Effector memory CD8-positive, alpha-beta T cell (primary cell): Measurements from ENCODE around the gene ATF7IP2.
A peak's percentile ranks its signal among the peaks of the same experiment; 100 is the strongest.

Experiments
- ATAC-seq: fragments of 150-1000 bp; cut with Tn5 transposase; replicated peaks from 2 replicates; pipeline ENCODE4 v1.10.0; 2021; ENCODE audit warnings: mild to moderate bottlenecking, moderate library complexity
- DNase-seq, 3 experiments: peaks; one replicate each; pipeline ENCODE4 v3.0.0; 2021
- H3K27ac Mint-ChIP-seq, 2 donors: one replicate each; pipeline ENCODE4 v1.8.0; 2022; ENCODE audit warnings: mild to moderate bottlenecking in 2 of 2, mixed read lengths in 2 of 2, moderate library complexity in 2 of 2
- H3K27me3 Mint-ChIP-seq, 2 donors: one replicate each; pipeline ENCODE4 v1.8.0; 2022; ENCODE audit warnings: mixed read lengths in 2 of 2
- H3K36me3 Mint-ChIP-seq: one replicate; pipeline ENCODE4 v1.8.0; 2022; ENCODE audit warnings: mild to moderate bottlenecking, moderate library complexity, mixed read lengths; ENCODE audit not compliant: insufficient read depth
- H3K4me1 Mint-ChIP-seq, 2 donors: one replicate each; pipeline ENCODE4 v1.8.0; 2022; ENCODE audit warnings: low read depth in 2 of 2, mixed read lengths in 2 of 2
- H3K4me3 Mint-ChIP-seq, 2 donors: one replicate each; pipeline ENCODE4 v1.8.0; 2022; ENCODE audit warnings: mild to moderate bottlenecking in 2 of 2, mixed read lengths in 2 of 2, moderate library complexity in 2 of 2
- H3K9me3 Mint-ChIP-seq, 2 donors: one replicate each; pipeline ENCODE4 v1.8.0; 2022; ENCODE audit warnings: mixed read lengths in 2 of 2

The ATF7IP2 gene

DNA sequence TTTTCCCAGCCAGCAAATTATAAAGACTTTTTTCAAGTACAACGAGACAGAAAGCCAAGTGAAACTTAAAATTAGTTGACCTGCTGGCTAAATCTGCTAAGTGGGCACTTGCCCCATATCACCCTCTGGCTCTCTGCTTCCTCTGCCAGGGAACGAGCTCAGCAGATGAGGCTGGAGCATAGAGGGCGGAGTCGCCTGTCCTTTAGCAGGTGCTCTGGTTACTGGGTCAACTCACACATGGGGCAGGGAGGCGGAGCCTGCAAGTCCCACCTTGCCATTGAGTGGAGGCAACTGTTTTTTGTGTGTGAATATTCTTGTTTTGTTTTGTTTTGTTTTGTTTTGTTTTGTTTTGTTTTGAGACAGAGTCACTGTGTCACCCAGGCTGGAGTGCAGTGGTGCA lies 132.0 kb downstream of the ATF7IP2 start:
- no peak for DNase-seq
- no peaks in the 10 kb centered on the region for H3K9me3 Mint-ChIP-seq
- no peak overlapping the region for H3K27ac Mint-ChIP-seq
- peaks cover 0 to 1% of the 10 kb centered on the region in 2 donors for H3K4me1 Mint-ChIP-seq
- ATAC-seq: no peak
- H3K27me3 Mint-ChIP-seq: peaks cover 13 to 15% of the 10 kb centered on the region in 2 donors
- H3K36me3 Mint-ChIP-seq: no peaks in the 10 kb centered on the region
- no peak overlapping the region for H3K4me3 Mint-ChIP-seq

DNA sequence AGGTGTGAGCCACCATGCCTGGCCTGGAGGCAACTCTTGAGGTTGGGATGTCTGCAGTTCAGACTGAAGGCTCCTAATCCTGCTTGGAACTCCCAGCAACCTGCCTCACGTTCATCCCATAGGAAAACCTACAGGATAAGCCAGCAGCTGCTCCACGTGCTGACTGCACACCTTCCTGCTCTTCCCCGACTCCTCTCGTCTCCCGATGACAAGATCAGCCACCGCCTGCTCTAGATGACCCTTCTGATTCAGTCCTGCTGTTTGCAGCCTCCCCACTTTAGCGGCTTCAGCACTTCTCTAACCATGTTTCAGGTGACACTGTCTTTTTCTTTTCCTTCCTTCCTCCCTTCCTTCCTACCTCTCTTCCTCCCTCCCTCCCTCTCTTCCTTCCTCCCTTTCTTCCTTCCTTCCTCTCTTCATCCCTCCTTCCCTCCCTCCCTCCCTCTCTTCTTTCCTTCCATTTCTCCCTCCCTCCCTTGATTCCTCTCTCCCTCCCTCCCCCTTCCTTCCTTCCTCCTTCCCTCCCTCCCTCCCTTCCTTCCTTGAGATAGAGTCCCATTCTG lies 132.7 kb downstream of the ATF7IP2 start:
- H3K9me3 Mint-ChIP-seq: no peaks in the 10 kb centered on the region
- no peak overlapping the region for H3K4me3 Mint-ChIP-seq
- peaks cover 0 to 1% of the 10 kb centered on the region in 2 donors for H3K4me1 Mint-ChIP-seq
- H3K27me3 Mint-ChIP-seq: peaks cover 13 to 15% of the 10 kb centered on the region in 2 donors
- no peaks in the 10 kb centered on the region for H3K36me3 Mint-ChIP-seq
- no peak overlapping the region for H3K27ac Mint-ChIP-seq
- ATAC-seq: no peak
- DNase-seq: no peak

DNA sequence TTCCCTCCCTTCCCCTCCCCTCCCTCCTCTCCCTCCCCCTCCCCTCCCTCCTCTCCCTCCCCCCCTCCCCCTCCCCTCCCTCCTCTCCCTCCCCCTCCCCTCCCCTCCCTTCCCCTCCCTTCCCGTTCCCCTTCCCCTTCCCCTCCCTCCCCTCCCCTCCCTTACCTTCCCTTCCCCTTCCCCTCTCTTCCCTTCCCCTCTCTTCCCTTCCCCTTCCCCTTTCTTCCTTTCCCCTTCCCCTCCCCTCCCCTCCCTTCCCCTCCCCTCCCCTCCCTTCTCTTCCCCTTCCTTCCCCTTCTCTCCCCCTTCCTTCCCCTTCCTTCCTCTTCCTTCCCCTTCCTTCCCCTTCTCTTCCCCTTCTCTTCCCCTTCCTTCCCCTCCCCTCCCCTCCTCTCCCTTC lies 133.4 kb downstream of the ATF7IP2 start:
- Mint-ChIP-seq H3K36me3 (no peaks in the 10 kb centered on the region), H3K4me3 (no peak overlapping the region), H3K27ac (no peak overlapping the region), H3K27me3 (peaks cover 13 to 15% of the 10 kb centered on the region in 2 donors), H3K9me3 (no peaks in the 10 kb centered on the region), H3K4me1 (peaks cover 0 to 1% of the 10 kb centered on the region in 2 donors)
- no peak for ATAC-seq
- DNase-seq: no peak

DNA sequence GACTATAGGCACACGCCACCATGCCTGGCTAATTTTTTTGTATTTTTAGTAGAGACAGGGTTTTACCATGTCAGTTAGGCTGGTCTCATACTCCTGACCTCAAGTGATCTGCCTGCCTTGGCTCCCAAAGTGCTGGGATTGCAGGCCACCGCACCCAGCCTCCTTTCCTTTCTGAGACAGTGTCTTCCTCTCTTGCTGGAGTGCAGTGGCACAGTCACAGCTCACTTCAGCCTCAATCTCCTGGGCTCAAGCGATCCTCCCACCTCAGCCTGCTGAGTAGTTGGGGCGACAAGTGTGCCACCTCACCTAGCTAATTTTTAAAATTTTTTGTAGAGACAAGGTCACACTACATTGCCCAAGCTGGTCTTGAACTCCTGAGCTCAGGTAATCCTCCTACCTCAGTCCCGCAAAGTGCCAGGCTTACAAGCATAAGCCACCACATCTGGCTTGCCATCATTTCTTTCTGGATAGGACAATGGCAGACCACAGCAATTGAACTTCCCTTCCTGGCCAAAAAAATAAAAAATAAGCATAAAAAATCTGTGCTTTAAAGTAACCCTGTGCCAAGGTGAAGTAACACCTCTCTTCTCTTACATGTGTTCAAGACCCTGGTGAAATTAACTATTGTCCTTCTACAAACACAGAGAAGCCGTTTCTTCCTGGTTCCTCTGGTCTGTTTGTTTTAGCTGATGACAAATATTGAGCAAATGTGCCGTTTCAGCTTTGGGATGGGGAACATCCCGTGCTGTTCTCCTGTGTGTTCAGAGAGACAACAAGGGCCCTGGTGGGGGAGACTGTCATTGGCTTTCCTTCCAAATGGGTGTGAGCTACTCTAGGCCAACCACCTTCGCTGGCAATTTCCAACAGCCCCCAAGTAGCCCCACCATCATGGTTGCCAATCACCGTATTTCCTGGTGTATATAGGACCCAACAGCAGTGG lies 134.3 kb downstream of the ATF7IP2 start:
- DNase-seq (no peak), ATAC-seq (no peak)
- Mint-ChIP-seq H3K9me3 (no peaks in the 10 kb centered on the region), H3K4me1 (peaks cover 0 to 1% of the 10 kb centered on the region in 2 donors), H3K36me3 (no peaks in the 10 kb centered on the region), H3K4me3 (no peak overlapping the region), H3K27me3 (peaks cover 13 to 15% of the 10 kb centered on the region in 2 donors), H3K27ac (no peak overlapping the region)

DNA sequence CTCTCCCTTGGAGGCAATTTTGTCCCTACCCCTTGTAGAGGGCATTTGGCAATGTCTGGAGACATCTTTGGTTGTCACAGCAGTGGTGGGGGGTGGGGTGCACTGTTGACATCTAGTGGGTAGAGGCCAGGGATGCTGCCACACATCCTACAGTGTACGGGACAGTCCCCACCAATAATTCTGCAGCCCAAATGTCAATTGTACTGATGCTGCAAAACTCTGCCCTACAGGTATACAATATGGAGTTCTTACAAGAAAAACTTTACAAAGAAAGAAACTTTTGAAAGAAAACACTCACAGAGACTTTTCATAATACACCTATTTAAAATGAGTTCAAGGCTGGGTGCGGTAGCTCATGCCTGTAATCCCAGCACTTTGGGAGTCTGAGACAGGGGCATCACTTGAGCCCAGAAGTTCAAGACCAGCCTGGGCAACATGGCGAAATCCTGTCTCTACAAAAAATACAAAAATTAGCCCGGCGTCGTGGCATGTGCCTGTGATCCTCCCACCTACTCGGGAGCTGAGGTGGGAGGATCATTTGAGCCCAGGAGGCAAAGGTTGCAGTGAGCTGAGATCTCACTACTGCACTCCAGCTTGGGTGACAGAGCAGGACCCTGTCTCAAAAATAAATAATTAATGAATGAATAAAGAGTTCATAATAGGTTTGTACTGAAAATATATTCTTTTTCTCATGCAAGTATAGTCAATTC lies 135.2 kb downstream of the ATF7IP2 start:
- Mint-ChIP-seq H3K27me3 (peaks cover 13 to 15% of the 10 kb centered on the region in 2 donors), H3K4me3 (no peak overlapping the region), H3K36me3 (no peaks in the 10 kb centered on the region), H3K9me3 (no peaks in the 10 kb centered on the region), H3K4me1 (peaks cover 0 to 1% of the 10 kb centered on the region in 2 donors), H3K27ac (no peak overlapping the region)
- DNase-seq (no peak), ATAC-seq (no peak)

DNA sequence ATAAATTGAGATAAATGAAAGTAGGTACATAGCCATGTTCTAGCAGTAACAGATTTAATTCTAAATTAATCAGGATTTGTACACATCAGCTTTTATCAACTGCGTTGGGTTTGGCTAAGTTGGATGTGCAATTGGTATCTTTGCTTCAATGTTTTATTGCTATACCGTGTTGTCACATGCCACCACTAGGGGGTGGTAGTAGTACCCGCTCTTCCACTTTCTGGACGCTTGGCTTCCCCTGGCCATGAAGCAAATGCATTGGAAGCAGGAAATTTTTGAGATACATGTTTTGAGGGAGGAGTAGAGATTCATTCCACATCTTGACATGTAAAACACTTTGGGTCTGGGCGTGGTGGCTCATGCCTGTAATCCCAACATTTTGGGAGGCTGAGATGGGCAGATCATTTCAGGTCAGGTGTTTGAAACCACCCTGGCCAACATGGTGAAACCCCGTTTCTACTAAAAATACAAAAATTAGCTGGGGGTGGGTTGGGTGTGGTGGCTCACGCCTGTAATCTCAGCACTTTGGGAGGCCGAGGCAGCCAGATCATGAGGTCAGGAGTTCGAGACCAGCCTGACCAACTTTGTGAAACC lies 135.9 kb downstream of the ATF7IP2 start:
- Mint-ChIP-seq H3K9me3 (no peaks in the 10 kb centered on the region), H3K36me3 (no peaks in the 10 kb centered on the region), H3K4me1 (peaks cover 0 to 1% of the 10 kb centered on the region in 2 donors), H3K4me3 (no peak overlapping the region), H3K27me3 (peaks cover 13 to 15% of the 10 kb centered on the region in 2 donors), H3K27ac (no peak overlapping the region)
- ATAC-seq: peak; percentile 31
- DNase-seq: peak; percentile 11 to 34 (median 14)

DNA sequence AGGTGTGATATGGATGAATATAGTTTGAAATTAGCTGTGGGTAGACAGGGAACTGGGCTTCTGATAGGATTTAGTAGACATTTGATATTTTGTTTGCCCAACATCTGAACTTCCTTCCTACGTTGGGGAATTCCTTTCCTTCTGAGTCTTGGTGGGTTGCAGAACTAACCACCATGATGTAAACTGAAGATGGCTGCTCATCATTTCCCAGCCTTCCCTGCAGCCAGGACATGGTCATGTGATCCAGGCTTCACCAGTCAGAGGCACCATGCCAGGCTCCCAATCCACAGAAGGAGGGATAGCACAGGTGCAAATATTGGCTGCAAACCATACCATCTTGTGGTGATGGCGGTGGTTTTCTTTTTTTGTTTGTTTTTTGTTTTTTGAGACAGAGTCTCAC lies 137.1 kb downstream of the ATF7IP2 start:
- DNase-seq: no peak
- Mint-ChIP-seq H3K27me3 (peaks cover 13 to 15% of the 10 kb centered on the region in 2 donors), H3K27ac (no peak overlapping the region), H3K4me1 (peaks cover 0 to 1% of the 10 kb centered on the region in 2 donors), H3K9me3 (no peaks in the 10 kb centered on the region), H3K36me3 (no peaks in the 10 kb centered on the region), H3K4me3 (no peak overlapping the region)
- ATAC-seq: no peak

DNA sequence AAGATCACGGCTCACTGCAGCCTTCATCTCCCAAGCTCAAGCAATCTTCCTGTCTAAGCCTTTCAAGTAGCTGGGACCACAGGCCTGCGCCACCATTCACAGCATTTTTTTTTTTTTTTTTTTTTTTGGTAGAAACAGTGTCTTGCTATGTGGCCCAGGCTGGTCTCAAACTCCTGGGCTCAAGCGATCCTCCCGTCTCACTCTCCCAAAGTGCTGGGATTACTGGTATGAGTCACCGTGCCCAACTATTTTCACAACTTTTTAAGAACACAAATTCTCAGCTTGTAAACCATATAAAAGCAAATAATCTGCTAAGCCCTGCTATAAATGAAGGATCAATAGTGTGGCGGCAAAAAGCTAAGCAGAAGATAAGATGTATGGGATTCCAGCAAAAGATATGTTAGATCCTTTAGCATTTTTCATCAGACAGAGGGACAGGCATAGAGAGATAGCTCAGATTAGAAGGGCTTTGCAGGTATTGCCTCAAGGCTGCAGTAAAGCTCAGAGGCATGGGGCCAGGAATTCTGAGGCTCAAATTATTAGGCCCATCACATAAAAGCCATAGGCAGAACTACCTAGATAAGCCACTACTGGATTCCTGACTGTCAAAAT lies 139.5 kb downstream of the ATF7IP2 start:
- Mint-ChIP-seq H3K4me1 (peaks cover 0 to 1% of the 10 kb centered on the region in 2 donors), H3K27me3 (peaks cover 5 to 8% of the 10 kb centered on the region in 2 donors), H3K27ac (peak overlapping the region in 1 of 2 donors; percentile 55), H3K9me3 (no peaks in the 10 kb centered on the region), H3K36me3 (no peaks in the 10 kb centered on the region), H3K4me3 (no peak overlapping the region)
- DNase-seq: no peak
- ATAC-seq: no peak

DNA sequence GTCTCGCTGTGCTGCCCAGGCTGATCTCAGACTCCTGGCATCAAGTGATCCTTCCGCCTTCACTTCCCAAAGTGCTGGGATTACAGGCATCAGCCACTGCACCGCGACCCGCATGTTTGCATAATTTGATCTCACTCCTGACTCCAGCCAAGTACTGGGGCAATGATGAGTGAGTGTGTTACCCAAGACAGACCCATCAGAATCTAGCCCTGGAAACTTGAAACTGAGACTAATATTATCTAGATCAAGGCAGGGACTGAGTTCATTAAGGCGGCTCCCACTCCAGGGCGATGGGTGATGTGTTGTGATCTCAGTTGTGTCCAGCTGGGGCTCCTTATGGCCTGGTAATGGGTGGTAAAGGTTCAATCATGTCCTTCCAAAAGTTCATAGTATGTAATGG lies 141.1 kb downstream of the ATF7IP2 start:
- no peaks in the 10 kb centered on the region for H3K36me3 Mint-ChIP-seq
- no peaks in the 10 kb centered on the region for H3K27me3 Mint-ChIP-seq
- H3K9me3 Mint-ChIP-seq: no peaks in the 10 kb centered on the region
- ATAC-seq: no peak
- no peaks in the 10 kb centered on the region for H3K4me1 Mint-ChIP-seq
- DNase-seq: no peak
- no peak overlapping the region for H3K27ac Mint-ChIP-seq
- H3K4me3 Mint-ChIP-seq: no peak overlapping the region

DNA sequence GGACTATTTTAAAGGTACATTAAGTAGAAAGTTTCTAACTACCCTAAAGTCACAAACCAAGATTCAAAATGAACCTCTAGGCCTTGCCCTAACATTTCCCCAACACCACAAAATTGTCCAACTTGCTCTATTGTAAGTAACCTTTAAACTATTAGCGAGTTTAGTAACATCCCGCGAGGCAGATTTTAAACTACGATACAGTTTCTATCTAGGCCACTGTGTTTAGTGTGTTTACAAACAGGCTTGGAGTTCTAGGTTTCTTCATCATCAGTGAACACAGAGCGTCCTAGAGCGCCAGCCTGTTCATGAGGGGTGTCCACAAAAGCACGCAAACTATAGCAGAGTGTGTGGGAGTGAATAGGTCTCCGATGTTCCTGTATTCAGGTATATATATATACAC lies 142.8 kb downstream of the ATF7IP2 start:
- Mint-ChIP-seq H3K27me3 (no peaks in the 10 kb centered on the region), H3K36me3 (no peaks in the 10 kb centered on the region), H3K4me3 (no peak overlapping the region), H3K27ac (no peak overlapping the region), H3K9me3 (no peaks in the 10 kb centered on the region), H3K4me1 (no peaks in the 10 kb centered on the region)
- no peak for DNase-seq
- ATAC-seq: no peak

DNA sequence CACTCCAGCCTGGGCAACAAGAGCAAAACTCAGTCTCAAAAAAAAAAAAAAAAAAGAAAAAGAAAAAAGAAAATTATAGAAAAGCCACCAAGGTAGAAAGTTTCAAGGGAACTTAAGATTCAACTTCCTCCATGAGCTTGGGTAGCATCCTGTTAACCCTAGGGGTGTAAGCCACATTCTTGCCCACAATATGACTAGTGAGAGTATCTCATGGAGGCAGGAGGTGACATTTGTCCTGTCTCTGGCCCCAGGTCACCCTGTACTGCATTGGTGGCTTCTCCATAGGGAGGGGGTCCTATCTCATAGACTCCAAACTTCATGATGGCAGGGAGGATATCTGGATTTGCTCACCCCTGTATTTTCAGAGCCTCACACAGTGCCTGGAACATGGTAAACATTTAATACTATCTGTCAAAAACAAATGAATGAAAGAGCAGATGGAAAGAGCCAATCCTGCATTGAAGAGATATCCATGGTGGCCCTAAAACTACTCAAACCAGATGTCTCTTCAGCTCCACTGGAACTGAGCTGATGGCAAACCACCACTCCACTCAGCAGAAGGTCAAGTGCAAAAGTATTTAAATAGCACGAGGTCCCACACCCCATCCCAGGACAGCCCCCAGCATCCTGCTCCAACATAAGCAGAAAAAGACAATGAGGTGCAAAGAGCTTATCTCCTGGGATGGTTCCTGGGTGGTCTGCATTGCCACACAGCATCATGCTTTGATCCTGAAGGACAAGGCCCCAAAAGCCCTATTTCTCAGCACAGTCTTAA lies 144.2 kb downstream of the ATF7IP2 start:
- Mint-ChIP-seq H3K4me1 (no peaks in the 10 kb centered on the region), H3K27ac (no peak overlapping the region), H3K9me3 (no peaks in the 10 kb centered on the region), H3K4me3 (no peak overlapping the region), H3K36me3 (no peaks in the 10 kb centered on the region), H3K27me3 (no peaks in the 10 kb centered on the region)
- no peak for DNase-seq
- no peak for ATAC-seq

DNA sequence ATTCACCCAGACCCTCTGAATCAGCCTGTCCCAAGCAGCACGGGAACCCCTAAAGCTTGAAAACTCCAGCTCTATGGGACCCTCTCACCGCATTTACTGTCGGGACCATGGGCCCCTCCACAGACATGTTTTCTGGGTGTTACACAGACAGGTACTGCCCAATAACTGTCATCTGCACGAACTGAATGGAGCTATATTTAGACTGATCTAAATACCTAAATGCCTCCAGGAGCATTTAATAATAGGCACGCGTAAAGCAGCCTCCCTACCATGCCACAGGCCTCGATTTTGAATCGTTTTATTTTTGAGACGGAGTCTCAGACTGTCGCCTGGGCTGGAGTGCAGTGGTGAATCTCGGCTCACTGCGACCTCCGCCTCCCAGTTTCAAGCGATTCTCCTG lies 144.8 kb downstream of the ATF7IP2 start:
- no peak overlapping the region for H3K4me3 Mint-ChIP-seq
- ATAC-seq (no peak), DNase-seq (no peak)
- no peaks in the 10 kb centered on the region for H3K9me3 Mint-ChIP-seq
- H3K36me3 Mint-ChIP-seq: no peaks in the 10 kb centered on the region
- no peaks in the 10 kb centered on the region for H3K4me1 Mint-ChIP-seq
- no peaks in the 10 kb centered on the region for H3K27me3 Mint-ChIP-seq
- H3K27ac Mint-ChIP-seq: no peak overlapping the region
